Naive thymus-derived CD4-positive, alpha-beta T cell (primary cell): ENCODE results near the gene GRAMD4. TPM values are rescaled to one million over a fixed set of nuclear protein-coding genes. Genes with fewer than 3 reads are reported as not detected.

Experiments used
- ATAC-seq: fragments of 150-1000 bp; cut with Tn5 transposase; 2 replicates; pipeline ENCODE4 v1.10.0; 2021; ENCODE audit warnings: mild to moderate bottlenecking, moderate library complexity
- CTCF ChIA-PET: fragments of 350-600 bp; sonication (Branson Sonifier 250); formaldehyde crosslinking; loops from one replicate; lab custom pipeline; 2021; ENCODE audit warnings: antibody characterized with exemption; lab: Charles Lee
- POLR2A ChIA-PET: fragments of 350-600 bp; sonication (Branson Sonifier 250); formaldehyde crosslinking; loops from one replicate; lab custom pipeline; 2021; ENCODE audit warnings: antibody characterized with exemption, inconsistent platforms; lab: Charles Lee
- DNase-seq, 9 donors: peaks; one replicate each; pipeline versions ENCODE4 v3.0.0 to v3.0.0-alpha.2; 2020 to 2022; ENCODE audit warnings: mixed read lengths in 1 of 9
- H3K27ac ChIP-seq: one replicate; pipeline ENCODE4 v1.7.0; 2013; ENCODE audit warnings: mild to moderate bottlenecking, low read depth, low read length, moderate library complexity
- H3K27me3 ChIP-seq, 2 donors: one replicate each; pipeline ENCODE4 v1.7.0; 2013; ENCODE audit warnings: low read length in 2 of 2, mild to moderate bottlenecking in 2 of 2, moderate library complexity in 2 of 2; ENCODE audit not compliant: control insufficient read depth in 2 of 2, insufficient read depth in 2 of 2
- H3K36me3 ChIP-seq, 3 experiments: 1 replicate in 2 of 3; 2 replicates in 1 of 3; pipeline ENCODE4 v1.7.0; 2013; ENCODE audit warnings: low read length in 3 of 3, mild to moderate bottlenecking in 3 of 3, moderate library complexity in 1 of 3; ENCODE audit not compliant: insufficient read depth in 3 of 3, control insufficient read depth in 2 of 3
- H3K4me1 ChIP-seq, 2 donors: one replicate each; pipeline ENCODE4 v1.7.0; 2013; ENCODE audit warnings: low read length in 2 of 2, mild to moderate bottlenecking in 2 of 2, moderate library complexity in 1 of 2; ENCODE audit not compliant: control insufficient read depth in 2 of 2, insufficient read depth in 2 of 2
- H3K4me3 ChIP-seq: 2 replicates; pipeline ENCODE4 v1.7.0; 2013; ENCODE audit warnings: mild to moderate bottlenecking, low read length
- H3K9me3 ChIP-seq, 3 experiments: 1 replicate in 2 of 3; 2 replicates in 1 of 3; pipeline ENCODE4 v1.7.0; 2013; ENCODE audit warnings: low read length in 3 of 3; ENCODE audit not compliant: control insufficient read depth in 2 of 3
- H3K27ac Mint-ChIP-seq, 9 donors: one replicate each; pipeline ENCODE4 v1.8.0; 2020 to 2022; ENCODE audit warnings: mixed read lengths in 9 of 9, mild to moderate bottlenecking in 8 of 9, moderate library complexity in 5 of 9, inconsistent platforms in 2 of 9
- H3K27me3 Mint-ChIP-seq, 5 donors: one replicate each; pipeline ENCODE4 v1.8.0; 2021 to 2022; ENCODE audit warnings: mixed read lengths in 5 of 5, mild to moderate bottlenecking in 1 of 5
- H3K36me3 Mint-ChIP-seq, 5 donors: one replicate each; pipeline ENCODE4 v1.8.0; 2020 to 2022; ENCODE audit warnings: mixed read lengths in 5 of 5, mild to moderate bottlenecking in 3 of 5, inconsistent platforms in 1 of 5
- H3K4me1 Mint-ChIP-seq, 7 donors: one replicate each; pipeline ENCODE4 v1.8.0; 2020 to 2022; ENCODE audit warnings: mixed read lengths in 7 of 7, mild to moderate bottlenecking in 3 of 7, inconsistent platforms in 1 of 7
- H3K4me3 Mint-ChIP-seq, 10 donors: one replicate each; pipeline ENCODE4 v1.8.0; 2020 to 2022; ENCODE audit warnings: mild to moderate bottlenecking in 10 of 10, mixed read lengths in 10 of 10, moderate library complexity in 6 of 10, inconsistent platforms in 2 of 10
- H3K9me3 Mint-ChIP-seq, 11 donors: one replicate each; pipeline ENCODE4 v1.8.0; 2020 to 2022; ENCODE audit warnings: mixed read lengths in 11 of 11, mild to moderate bottlenecking in 4 of 11, inconsistent platforms in 1 of 11, moderate library complexity in 1 of 11
- intact Hi-C, 2 donors: fragments of 100-400 bp; cut with micrococcal nuclease; formaldehyde crosslinking; loops; one replicate each; pipeline ENCODE4 v1.15.1; 2023
- polyA plus RNA-seq, 2 donors: library from polyadenylated mRNA; unstranded; fragments of 300-500 nt; fragmentation: Illumina TruSeq; gene quantifications; one replicate each; pipeline ENCODE4 v1.2.3, GENCODE V29; 2021
- total RNA-seq, 6 experiments: library from RNA in 5 of 6; stranded (reverse) in 5 of 6; gene quantifications; 1 replicate in 5 of 6; 2 replicates in 1 of 6; pipeline ENCODE4 v1.2.3 and lab custom pipeline; 2021 to 2026

Gene GRAMD4
- total and polyA plus RNA-seq, 7 experiments from 2014 or later = 2.1 to 48.5 (median 14.8) TPM

- intact Hi-C loops = no loop called here
- POLR2A ChIA-PET = no interaction called here
- Histone ChIP-seq H3K4me3 (no peak overlapping the region), H3K9me3 (no peaks in the 10 kb centered on the region), H3K36me3 (no peaks in the 10 kb centered on the region), H3K27me3 (no peaks in the 10 kb centered on the region), H3K4me1 (no peaks in the 10 kb centered on the region), H3K27ac (no peak overlapping the region)
- no peak overlapping the region for H3K27ac Mint-ChIP-seq
- H3K4me3 Mint-ChIP-seq = no peak overlapping the region
- ATAC-seq (no peak), DNase-seq (no peak)
- H3K36me3 Mint-ChIP-seq = peaks cover 0 to 11% (median 3%) of the 10 kb centered on the region in 5 donors
- CTCF ChIA-PET = no interaction called here
- no peaks in the 10 kb centered on the region for H3K27me3 Mint-ChIP-seq
- peaks cover 0 to 8% (median 0%) of the 10 kb centered on the region in 11 donors for H3K9me3 Mint-ChIP-seq
- peaks cover 9 to 24% (median 16%) of the 10 kb centered on the region in 7 donors for H3K4me1 Mint-ChIP-seq
Measured at GRCh38 chr22:46649141-46650077, 29.2 kb downstream of the GRAMD4 start.

GRCh38 chr22:46650078-46650810, 30.1 kb downstream of the GRAMD4 start:
- Histone ChIP-seq H3K27ac (no peak overlapping the region), H3K4me3 (no peak overlapping the region), H3K36me3 (no peaks in the 10 kb centered on the region), H3K27me3 (no peaks in the 10 kb centered on the region), H3K9me3 (no peaks in the 10 kb centered on the region), H3K4me1 (no peaks in the 10 kb centered on the region)
- ChIA-PET POLR2A (no interaction called here), CTCF (no interaction called here)
- ATAC-seq (no peak), DNase-seq (no peak)
- H3K36me3 Mint-ChIP-seq = peaks cover 0 to 11% (median 3%) of the 10 kb centered on the region in 5 donors
- no peaks in the 10 kb centered on the region for H3K27me3 Mint-ChIP-seq
- H3K9me3 Mint-ChIP-seq = peaks cover 0 to 8% (median 0%) of the 10 kb centered on the region in 11 donors
- peak overlapping the region in 1 of 9 donors; percentile 23 for H3K27ac Mint-ChIP-seq
- intact Hi-C loops = no loop called here
- peaks cover 9 to 26% (median 19%) of the 10 kb centered on the region in 7 donors for H3K4me1 Mint-ChIP-seq
- H3K4me3 Mint-ChIP-seq = no peak overlapping the region

- no peak overlapping the region for H3K27ac ChIP-seq
Measured at GRCh38 chr22:46651316-46651715, 31.1 kb downstream of the GRAMD4 start.

GRCh38 chr22:46652081-46652846, 32.1 kb downstream of the GRAMD4 start:
- no peak overlapping the region for H3K27ac ChIP-seq
- ChIA-PET CTCF (interaction anchor here (0.8 kb wide), 1 partner anchor 96 kb away, joined by 3 read pairs; no protein-coding TSS in a partner anchor), POLR2A (no interaction called here)
- intact Hi-C loops = no loop called here
- no peaks in the 10 kb centered on the region for H3K27me3 ChIP-seq
- peaks cover 0 to 8% (median 0%) of the 10 kb centered on the region in 11 donors for H3K9me3 Mint-ChIP-seq
- H3K36me3 ChIP-seq = no peaks in the 10 kb centered on the region
- peak overlapping the region in 1 of 10 donors; percentile 53 for H3K4me3 Mint-ChIP-seq
- peaks cover 9 to 29% (median 18%) of the 10 kb centered on the region in 7 donors for H3K4me1 Mint-ChIP-seq
- H3K9me3 ChIP-seq = no peaks in the 10 kb centered on the region
- no peak overlapping the region for H3K4me3 ChIP-seq
- H3K4me1 ChIP-seq = no peaks in the 10 kb centered on the region
- ATAC-seq (no peak), DNase-seq (no peak)
- H3K36me3 Mint-ChIP-seq = peaks cover 0 to 11% (median 0%) of the 10 kb centered on the region in 5 donors
- no peaks in the 10 kb centered on the region for H3K27me3 Mint-ChIP-seq
- H3K27ac Mint-ChIP-seq = peak overlapping the region in 1 of 9 donors; percentile 65

More at GRCh38 chr22:46651316-46651715, 31.1 kb downstream of the GRAMD4 start:
- Histone ChIP-seq H3K36me3 (no peaks in the 10 kb centered on the region), H3K4me3 (no peak overlapping the region), H3K9me3 (no peaks in the 10 kb centered on the region), H3K27me3 (no peaks in the 10 kb centered on the region), H3K4me1 (no peaks in the 10 kb centered on the region)
- ChIA-PET POLR2A (no interaction called here), CTCF (interaction anchor here (0.8 kb wide), 1 partner anchor 95 kb away, joined by 3 read pairs; no protein-coding TSS in a partner anchor)
- H3K4me3 Mint-ChIP-seq = no peak overlapping the region
- peaks cover 0 to 8% (median 0%) of the 10 kb centered on the region in 11 donors for H3K9me3 Mint-ChIP-seq
- intact Hi-C loops = no loop called here
- no peak overlapping the region for H3K27ac Mint-ChIP-seq
- peaks cover 0 to 11% (median 3%) of the 10 kb centered on the region in 5 donors for H3K36me3 Mint-ChIP-seq
- ATAC-seq (no peak), DNase-seq (no peak)
- peaks cover 9 to 26% (median 19%) of the 10 kb centered on the region in 7 donors for H3K4me1 Mint-ChIP-seq
- no peaks in the 10 kb centered on the region for H3K27me3 Mint-ChIP-seq

GRCh38 chr22:46652847-46653331, 32.7 kb downstream of the GRAMD4 start:
- CTCF ChIA-PET = no interaction called here
- ATAC-seq (no peak), DNase-seq (no peak)
- H3K4me1 ChIP-seq = no peaks in the 10 kb centered on the region
- H3K27me3 ChIP-seq = no peaks in the 10 kb centered on the region
- H3K4me3 ChIP-seq = no peak overlapping the region
- no peaks in the 10 kb centered on the region for H3K9me3 ChIP-seq
- H3K27me3 Mint-ChIP-seq = no peaks in the 10 kb centered on the region
- POLR2A ChIA-PET = no interaction called here
- H3K27ac Mint-ChIP-seq = peak overlapping the region in 2 of 9 donors; percentile 38 to 41
- intact Hi-C loops = no loop called here
- H3K36me3 Mint-ChIP-seq = peaks cover 0 to 8% (median 0%) of the 10 kb centered on the region in 5 donors
- peaks cover 9 to 29% (median 17%) of the 10 kb centered on the region in 7 donors for H3K4me1 Mint-ChIP-seq
- peak overlapping the region in 1 of 10 donors; percentile 53 for H3K4me3 Mint-ChIP-seq
- no peaks in the 10 kb centered on the region for H3K36me3 ChIP-seq
- peaks cover 0 to 7% (median 0%) of the 10 kb centered on the region in 11 donors for H3K9me3 Mint-ChIP-seq
- H3K27ac ChIP-seq = no peak overlapping the region

GRCh38 chr22:46653596-46653995, 33.4 kb downstream of the GRAMD4 start:
- H3K27ac Mint-ChIP-seq = peak overlapping the region in 1 of 9 donors; percentile 60

More at GRCh38 chr22:46653596-46653995, 33.4 kb downstream of the GRAMD4 start:
- Histone ChIP-seq H3K27ac (no peak overlapping the region), H3K27me3 (no peaks in the 10 kb centered on the region), H3K4me1 (no peaks in the 10 kb centered on the region), H3K36me3 (no peaks in the 10 kb centered on the region), H3K9me3 (no peaks in the 10 kb centered on the region), H3K4me3 (no peak overlapping the region)
- no peak overlapping the region for H3K4me3 Mint-ChIP-seq
- H3K36me3 Mint-ChIP-seq = peaks cover 0 to 4% (median 0%) of the 10 kb centered on the region in 5 donors
- DNase-seq (peak in 1 of 9 donors; percentile 54), ATAC-seq (peak; percentile 13)
- H3K4me1 Mint-ChIP-seq = peaks cover 9 to 24% (median 15%) of the 10 kb centered on the region in 7 donors
- H3K9me3 Mint-ChIP-seq = peaks cover 0 to 2% (median 0%) of the 10 kb centered on the region in 11 donors
- ChIA-PET CTCF (no interaction called here), POLR2A (no interaction called here)
- H3K27me3 Mint-ChIP-seq = no peaks in the 10 kb centered on the region
- intact Hi-C loops = no loop called here
